ENCODE measurements around the gene GUCY1B1.

The GUCY1B1 gene

DNA sequence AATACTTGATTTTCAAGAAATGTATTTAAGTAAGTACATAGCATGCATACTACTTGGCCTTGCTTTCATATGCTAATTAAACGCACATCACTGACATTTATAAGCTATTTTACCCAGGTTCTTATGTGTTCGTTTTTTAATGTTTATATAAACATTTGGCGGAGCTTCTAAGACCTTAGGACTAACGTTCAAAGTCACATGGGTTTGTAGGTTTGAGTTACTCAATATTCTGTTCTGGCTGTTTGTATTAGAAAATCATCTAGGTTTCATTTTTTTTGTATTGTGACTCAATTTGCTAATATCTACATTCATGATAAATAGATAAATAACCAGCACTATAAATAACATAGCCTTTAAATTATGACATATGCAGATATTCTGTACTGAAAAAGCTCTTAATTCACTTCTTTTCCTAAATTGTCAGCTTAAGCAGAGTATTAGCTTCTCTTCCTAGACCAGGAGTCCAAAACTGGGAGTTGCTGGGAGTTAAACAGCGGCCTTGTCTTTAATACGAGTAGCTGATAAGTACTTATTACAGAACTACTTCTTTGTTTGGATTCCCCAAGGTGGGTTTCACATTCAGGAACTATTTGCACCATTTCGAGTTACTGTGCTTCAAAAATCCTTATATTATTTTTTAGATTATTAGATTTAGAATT, 42.0 kb downstream of the GUCY1B1 start:
- ATAC-seq: no peak

DNA sequence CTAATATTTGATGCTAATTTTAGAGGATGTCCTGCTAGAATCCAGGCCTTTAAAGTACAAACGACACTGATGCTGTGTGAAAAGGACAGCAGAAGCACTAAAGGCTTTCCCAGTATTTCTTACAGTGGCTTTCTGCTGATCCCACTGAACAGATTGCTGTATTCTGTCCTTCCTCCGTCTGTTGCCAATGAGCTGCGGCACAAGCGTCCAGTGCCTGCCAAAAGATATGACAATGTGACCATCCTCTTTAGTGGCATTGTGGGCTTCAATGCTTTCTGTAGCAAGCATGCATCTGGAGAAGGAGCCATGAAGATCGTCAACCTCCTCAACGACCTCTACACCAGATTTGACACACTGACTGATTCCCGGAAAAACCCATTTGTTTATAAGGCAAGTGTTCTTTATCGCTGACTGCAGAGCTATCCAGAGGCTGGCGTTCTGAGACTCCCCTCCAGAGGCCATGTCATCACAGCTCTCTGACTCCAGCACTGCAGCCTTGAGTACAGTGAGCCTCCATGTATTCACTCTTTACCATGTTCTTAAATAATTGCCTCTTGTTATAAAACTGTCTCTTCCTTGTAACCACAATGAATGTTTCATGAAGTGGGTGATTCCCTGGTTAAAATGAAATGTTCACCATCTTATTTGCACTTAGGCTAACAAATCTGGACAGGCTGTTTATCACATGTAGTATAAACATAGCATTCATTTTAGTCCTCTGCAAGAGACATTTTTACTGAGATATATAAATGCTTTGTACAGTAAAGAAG, 43.6 kb downstream of the GUCY1B1 start:
- ATAC-seq (no peak), DNase-seq (no peak)

More for the DNA sequence above, 42.0 kb downstream of the GUCY1B1 start:
- no peak for DNase-seq

DNA sequence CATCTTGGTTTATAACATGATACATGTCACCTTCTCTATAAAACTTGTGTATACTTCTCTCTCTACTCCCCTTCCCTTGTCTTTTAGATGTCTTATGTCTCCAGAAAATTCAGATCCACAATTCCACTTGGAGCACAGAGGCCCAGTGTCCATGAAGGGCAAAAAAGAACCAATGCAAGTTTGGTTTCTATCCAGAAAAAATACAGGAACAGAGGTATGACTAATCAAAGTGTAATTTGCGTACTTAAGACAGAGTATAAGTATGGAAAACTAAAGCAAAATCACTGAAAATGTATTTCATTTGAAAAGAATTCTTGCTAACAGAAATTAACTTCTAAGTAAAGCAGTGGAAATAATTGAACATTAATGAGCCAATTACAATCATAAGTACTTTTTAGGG, 46.2 kb downstream of the GUCY1B1 start:
- ATAC-seq: no peak

DNA sequence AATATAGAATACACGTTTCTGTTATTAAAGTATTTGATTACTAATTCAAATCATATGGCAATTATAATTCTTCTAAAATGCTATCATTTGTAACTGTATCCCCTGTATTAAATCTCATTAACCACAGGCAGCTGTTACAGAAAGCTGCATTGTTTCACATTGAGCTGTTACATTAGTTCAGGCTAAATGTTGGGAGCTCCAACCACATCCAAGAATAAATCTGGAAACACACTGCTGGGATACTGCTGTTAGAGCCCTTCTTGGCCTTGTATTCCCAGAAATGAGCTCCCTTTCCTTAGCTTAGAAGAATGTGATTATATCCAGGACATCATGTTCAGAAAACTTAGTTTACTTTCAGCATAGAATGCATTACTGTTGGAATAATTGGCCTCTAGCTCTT, 48.2 kb downstream of the GUCY1B1 start:
- DNase-seq: no peak

More for the DNA sequence above, 46.2 kb downstream of the GUCY1B1 start:
- no peak for DNase-seq

DNA sequence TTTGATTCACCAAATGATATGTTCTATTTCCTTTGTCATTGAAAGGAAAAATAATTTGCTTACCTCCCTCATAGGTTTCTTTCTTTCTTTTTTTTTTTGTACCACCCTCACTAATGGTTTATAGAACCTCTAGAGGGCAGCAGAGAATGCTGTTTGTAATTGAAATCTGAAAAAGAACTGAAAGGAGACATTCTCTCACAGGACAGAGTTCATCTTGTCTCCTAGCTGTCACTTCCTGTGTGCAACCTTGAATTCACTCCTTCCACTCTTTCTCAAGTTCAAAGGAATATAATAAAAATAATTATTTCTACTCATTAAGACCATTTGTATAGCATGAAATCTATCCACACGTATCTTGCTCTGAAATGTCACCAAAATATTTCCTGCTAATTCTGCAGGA, 51.0 kb downstream of the GUCY1B1 start:
- peak; percentile 84 for ATAC-seq
- peak; percentile 4 for DNase-seq

More for the DNA sequence above, 48.2 kb downstream of the GUCY1B1 start:
- no peak for ATAC-seq

DNA sequence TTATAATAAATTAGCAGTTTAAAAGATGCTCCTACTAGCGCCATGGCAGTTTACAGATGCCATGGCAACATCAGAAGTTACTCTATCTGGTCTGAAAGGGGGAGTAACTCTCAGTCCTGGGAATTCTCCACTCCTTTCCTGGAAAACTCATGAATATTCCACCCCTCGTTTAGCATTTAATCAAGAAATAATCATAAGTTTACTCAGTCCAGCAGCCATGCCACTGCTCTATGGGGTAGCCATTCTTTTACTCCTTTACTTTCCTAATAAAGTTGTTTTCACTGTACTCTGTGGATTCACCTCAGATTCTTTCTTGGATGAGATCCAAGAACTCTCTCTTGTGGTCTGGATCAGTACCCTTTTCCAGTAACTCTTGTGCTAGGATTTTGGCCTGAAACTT, 52.3 kb downstream of the GUCY1B1 start:
- ATAC-seq: no peak
- DNase-seq: no peak

DNA sequence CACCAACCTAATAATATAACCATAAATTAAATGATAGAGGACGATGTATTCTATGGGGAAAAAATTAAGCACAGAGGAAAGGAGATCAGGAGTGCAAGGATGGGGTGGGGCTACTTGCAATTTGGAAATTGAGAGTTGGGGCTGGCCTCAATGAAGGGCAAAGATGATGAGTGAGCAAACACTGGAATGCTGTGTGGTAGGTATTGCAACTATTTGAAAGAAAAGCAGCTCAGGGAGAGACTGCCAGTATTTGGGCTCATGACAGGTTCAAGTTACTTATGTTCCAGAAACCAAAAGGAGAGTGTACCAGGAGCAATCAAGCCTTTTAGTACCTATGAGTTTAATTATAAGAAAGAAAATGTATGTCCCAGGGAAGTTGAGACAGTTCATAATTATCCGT, 59.8 kb downstream of the GUCY1B1 start:
- no peak for ATAC-seq
- no peak for DNase-seq

DNA sequence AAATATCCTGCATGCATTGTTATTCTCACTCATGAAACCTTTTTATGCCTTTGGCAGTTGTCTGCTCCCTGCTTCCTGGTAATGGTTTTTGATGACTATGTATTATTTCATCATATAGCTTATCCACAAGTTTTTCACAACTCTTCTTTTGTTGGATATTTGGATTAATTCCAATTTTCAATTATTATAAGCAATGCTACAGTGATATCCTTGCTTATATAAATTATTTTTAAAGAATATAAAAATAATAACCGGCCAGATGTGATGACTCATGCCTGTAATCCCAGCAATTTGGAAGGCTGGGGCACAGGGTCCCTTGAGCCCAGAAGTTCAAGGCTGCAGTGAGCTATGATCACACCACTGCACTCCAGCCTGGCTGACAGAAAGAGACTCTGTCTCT, 60.2 kb downstream of the GUCY1B1 start:
- ATAC-seq (no peak), DNase-seq (no peak)

DNA sequence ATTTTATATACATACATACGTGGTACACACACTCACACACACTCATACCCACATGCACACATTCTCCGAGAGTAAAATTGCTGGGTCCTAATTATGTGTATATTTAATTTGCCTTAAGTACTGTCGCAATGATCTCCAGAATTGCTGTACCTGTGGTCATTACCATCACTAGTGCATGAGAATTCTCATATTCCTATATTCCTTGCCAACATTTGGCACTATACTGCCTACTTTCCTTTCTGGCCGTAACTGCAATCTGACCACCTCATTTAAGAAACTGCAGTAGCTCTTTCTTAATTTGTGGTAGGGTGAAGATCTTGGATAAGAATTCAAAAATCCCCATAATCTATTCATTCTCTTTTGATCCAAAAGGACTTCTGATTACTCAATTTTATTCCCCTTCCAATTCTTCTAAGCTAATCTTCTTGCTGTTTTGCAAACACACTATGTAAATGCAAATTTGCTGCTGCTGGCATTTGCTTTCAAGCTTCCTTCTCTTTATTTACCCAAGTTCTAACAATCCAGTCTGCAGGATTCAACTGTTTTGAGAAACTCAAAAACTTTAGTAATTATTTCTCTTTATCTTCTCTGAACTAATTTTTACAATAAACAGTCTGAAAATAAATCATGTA, 62.2 kb downstream of the GUCY1B1 start:
- ATAC-seq: no peak

DNA sequence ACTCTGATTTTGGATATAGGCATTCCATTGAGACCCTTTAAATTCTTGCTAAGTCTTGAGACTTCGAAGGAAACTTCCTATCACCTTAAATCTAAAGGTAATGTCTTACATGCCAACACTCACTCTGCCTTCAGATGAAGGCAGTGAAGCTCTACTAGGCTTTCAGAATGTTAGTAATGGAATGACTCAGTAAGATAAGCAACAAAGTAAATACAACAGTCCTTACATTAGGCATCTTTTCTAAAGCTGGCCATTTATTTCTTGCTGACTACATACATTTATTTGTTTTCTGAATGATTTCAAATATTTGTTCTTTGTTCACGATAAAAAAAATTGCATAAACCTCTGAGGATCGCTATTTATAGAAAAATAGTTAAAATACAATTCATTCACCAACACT, 63.8 kb downstream of the GUCY1B1 start:
- ATAC-seq: no peak
- DNase-seq: no peak

More for the DNA sequence above, 62.2 kb downstream of the GUCY1B1 start:
- no peak for DNase-seq

DNA sequence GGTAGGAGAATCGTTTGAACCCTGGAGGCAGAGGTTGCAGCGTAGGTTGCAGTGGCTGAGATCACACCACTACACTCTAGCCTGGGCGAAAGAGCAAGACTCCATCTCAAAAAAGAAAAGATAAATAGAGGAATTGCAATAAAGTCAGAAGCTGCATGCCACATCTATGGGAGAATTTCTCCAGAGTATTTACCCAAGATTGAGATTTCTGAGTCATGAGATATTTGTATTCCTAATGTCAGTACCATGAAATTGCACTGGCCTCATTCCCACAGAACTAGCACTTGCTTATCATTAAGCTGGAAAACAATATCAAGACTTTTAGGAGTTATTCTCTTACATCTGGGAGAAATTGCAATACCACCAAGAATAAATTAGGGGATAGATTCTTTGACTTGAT, 69.8 kb downstream of the GUCY1B1 start:
- ATAC-seq (no peak), DNase-seq (no peak)

DNA sequence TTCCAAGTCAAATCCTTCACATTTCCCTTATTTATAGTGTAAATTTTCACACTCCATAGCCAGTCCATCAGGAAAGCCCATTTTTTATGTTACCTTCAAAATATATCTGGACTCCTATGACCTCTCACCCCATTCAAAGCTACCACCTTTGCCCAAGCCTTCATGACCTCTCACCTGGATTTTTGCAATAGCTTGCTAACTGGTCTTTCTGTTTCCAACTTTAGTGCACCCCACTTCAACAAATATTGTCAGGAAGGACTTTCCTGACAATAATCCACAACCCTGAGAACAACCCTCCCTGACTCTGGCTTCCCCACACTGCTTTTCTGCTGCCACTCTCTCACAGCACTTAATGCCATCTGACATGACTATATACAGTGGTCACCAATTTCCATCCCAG, 73.8 kb downstream of the GUCY1B1 start:
- no peak for DNase-seq
- no peak for ATAC-seq

DNA sequence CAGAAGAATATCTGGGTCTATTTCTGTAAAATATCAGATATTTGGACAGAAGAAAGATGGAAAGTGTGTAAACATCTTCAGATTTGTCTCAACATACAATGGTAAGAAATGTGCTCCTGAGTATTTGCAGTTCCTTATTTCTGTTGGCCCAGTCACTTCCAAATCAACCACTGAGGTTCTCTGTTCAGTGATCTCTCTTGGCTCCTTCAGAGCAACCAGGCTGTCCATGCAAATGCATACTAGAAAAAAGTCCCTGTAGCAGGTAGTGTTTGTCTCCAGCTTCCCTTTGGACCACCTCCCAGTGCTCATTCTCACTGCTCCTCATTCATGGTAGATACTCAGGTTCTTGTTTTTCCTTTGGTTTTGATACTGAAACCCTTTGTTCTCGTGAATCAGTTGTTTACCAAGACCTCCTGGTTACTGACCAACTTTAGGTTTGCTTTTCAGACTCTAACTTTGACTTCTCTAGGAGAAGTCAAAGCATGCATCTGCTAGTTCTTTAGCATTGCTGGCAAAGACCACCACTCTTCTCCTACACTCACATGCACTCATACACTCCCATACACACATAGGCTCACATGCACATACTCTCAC, 78.5 kb downstream of the GUCY1B1 start:
- DNase-seq (no peak), ATAC-seq (no peak)

DNA sequence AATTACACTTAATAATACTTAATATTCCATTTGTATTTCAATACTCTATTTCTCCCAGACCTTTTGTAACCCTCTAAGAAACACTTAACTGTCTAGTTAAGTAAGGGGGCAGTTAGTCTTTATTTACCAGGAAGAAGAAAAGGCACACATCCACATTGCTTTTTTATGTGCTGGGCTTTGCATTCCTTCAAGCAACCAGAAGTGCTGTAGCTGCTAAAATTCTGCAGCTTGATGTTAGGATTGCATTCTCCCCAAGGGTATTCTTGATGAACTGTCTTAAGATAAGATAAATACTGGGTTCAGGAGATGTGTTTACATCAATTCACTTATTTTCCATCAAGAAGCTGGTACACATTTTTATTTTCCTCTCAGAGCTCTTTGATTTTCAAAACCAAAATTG, 83.3 kb downstream of the GUCY1B1 start:
- DNase-seq: no peak
- ATAC-seq: no peak

DNA sequence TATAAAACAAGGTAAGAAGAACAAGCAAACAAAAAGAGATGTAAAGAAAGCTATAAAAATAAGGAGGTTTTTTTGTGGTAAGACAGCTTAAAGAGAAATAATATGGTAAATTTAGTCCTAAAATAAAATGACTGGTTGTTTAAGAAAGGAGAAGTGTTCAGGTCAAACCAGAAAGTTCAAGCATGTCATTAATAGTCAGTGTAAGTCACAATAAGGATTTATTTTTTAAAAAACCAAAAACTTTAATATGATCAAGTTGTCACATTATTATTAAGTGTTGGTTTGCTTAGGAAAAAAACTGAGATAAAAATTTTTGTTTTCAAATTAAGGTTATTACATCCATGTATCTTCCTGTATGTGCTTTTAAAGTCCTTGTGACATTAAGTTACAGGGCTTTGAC, 88.1 kb downstream of the GUCY1B1 start:
- ATAC-seq: no peak
- DNase-seq: no peak

DNA sequence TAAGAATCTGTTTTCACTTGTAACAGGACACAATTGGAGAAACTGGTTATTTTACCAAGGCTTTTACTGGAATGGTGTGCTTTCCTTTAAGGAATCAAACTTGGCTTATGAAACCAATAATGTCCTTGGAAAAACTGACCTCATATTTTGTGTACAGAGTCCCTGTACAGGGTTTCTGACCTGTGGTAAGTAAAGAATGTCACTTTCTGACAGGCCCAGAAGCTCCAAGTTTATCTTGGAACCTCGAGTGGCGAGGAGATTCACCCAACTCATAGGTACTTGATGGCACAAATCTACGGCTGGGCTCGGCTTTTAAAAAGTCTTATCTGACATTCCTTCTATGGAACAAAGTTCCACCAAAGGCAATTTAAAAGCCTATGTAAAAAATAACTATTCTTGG, 90.2 kb downstream of the GUCY1B1 start:
- no peak for DNase-seq

DNA sequence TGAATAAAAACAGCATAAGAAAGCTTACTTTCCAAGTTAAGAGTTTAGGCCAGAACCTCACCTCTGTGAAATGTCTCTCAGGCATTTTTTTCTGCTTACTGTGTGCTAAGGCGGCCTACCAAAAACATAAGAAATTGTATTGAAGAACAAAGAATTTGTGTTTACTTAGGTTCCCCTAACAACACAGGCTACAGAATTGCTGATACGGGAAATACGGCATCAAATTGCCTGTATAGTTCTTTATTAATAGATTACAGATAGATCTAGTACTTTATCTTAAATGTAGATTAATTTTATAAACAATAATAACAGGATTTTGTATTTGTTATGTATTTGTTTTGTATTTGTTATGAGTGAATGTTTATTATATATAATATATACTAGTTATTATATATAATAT, 94.4 kb downstream of the GUCY1B1 start:
- no peak for ATAC-seq
- DNase-seq: no peak

More for the DNA sequence above, 90.2 kb downstream of the GUCY1B1 start:
- no peak for ATAC-seq

DNA sequence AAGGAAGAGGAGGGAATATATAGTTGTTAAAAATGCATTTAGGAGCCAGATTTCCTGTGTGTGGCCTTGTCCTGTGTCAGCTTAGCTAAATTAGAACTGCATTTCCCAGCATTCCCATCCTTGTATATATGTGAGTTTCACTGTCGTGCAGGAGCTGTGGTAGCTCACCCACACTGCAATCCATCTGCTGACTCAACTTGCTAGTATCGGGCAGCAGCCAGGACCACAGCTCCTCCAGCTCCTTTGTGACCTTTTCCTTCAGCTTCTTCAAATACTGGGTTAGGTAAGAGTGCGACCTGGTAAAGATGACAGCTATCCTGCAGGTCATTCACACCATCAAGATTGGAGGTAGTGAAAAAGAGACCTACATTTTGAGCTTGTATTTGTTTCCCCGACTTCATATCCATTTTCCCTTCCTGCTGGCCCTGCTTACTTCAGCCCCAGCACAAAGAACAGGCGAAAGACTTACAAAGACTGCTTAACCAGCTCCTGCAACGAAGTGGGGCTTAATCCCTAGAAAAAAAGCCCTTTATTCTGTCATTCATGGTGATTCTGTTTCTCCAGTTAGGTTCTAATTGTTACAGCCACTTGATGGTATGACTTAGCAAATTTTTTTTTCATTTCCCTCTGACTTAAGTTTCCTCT, 95.9 kb downstream of the GUCY1B1 start:
- DNase-seq: no peak

DNA sequence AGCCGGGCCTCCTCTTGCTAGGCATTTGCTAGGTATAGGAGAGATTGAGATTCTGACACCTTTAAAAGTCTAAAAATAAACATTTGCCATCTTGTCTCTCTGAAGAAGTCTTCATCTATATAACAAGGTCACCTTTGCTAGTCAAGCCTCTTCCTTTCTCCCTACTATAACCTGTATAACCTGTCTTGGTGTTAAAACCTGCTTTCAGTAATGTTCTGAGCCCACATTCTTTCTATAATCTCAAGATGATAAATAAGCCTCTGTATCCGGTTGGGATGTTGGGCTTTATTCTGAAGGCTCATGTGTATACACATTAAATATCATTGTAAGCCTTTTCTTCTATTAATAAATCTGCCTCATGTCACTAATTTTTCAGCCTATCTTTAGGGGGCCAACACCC, 97.1 kb downstream of the GUCY1B1 start:
- DNase-seq (no peak), ATAC-seq (no peak)

More for the DNA sequence above, 95.9 kb downstream of the GUCY1B1 start:
- no peak for ATAC-seq

Data from stimulated activated naive CD8-positive, alpha-beta T cell treated with anti-CD3 and anti-CD28 coated beads, Interleukin-15, Interleukin-2, amounts not matched to agents 100 U/mL and 50 U/mL, for 24 hours (primary cell).